SH-SY5Y (cell line): ENCODE results near the gene NDST4.

Source experiments
- GATA2 ChIP-seq: IDR thresholded peaks from 2 replicates; pipeline ENCODE4 v1.6.1; 2011; ENCODE audit warnings: mild to moderate bottlenecking, low read depth, low read length
- GATA3 ChIP-seq: IDR thresholded peaks from 2 replicates; pipeline ENCODE4 v1.6.1; 2011; ENCODE audit warnings: low read depth, mild to moderate bottlenecking, low read length, moderate library complexity

- TF ChIP-seq GATA3 (no peak), GATA2 (no peak)
Measured at GRCh38 chr4:114839986-114840385, 273.4 kb downstream of the NDST4 start.
